HepG2 (cell line): Measurements from ENCODE around the gene C2. TPM values are rescaled to one million over a fixed set of nuclear protein-coding genes. Genes with fewer than 3 reads are reported as not detected.

Experiments used
- GZF1 ChIP-seq: sonication (generic); formaldehyde crosslinking; IDR thresholded peaks from 2 replicates; pipeline ENCODE4 v1.5.1; 2020; ENCODE audit warnings: mild to moderate bottlenecking, missing genetic modification reagents
- HNF1B ChIP-seq: sonication (generic); formaldehyde crosslinking; IDR thresholded peaks from 2 replicates; pipeline ENCODE4 v1.5.1; 2020; ENCODE audit warnings: mild to moderate bottlenecking, moderate library complexity, missing genetic modification reagents
- MEIS2 ChIP-seq: sonication (generic); formaldehyde crosslinking; IDR thresholded peaks from 2 replicates; pipeline ENCODE4 v1.9.0; 2021; ENCODE audit warnings: mild to moderate bottlenecking, missing genetic modification reagents
- NR0B2 ChIP-seq: sonication (generic); formaldehyde crosslinking; IDR thresholded peaks from 2 replicates; pipeline ENCODE4 v1.4.0; 2020; ENCODE audit warnings: mild to moderate bottlenecking, missing genetic modification reagents
- SMAD1 ChIP-seq: sonication (generic); formaldehyde crosslinking; IDR thresholded peaks from 2 replicates; pipeline ENCODE4 v1.4.0; 2020; ENCODE audit warnings: missing genetic modification reagents, low read depth, mild to moderate bottlenecking, borderline replicate concordance
- SNAPC4 ChIP-seq: sonication (generic); formaldehyde crosslinking; IDR thresholded peaks from 2 replicates; pipeline ENCODE4 v1.4.0; 2020; ENCODE audit warnings: mild to moderate bottlenecking, missing genetic modification reagents
- SNRNP70 ChIP-seq: fragments of 200-400 bp; formaldehyde crosslinking; IDR thresholded peaks from 2 replicates; pipeline ENCODE4 v1.6.1; 2017; ENCODE audit warnings: mild to moderate bottlenecking, low read depth, low read length, moderate library complexity
- STAT5B ChIP-seq: sonication (generic); formaldehyde crosslinking; IDR thresholded peaks from 2 replicates; pipeline ENCODE4 v1.4.0; 2020; ENCODE audit warnings: missing genetic modification reagents
- THAP11 ChIP-seq: IDR thresholded peaks from 2 replicates; pipeline ENCODE4 v1.6.1; 2016; ENCODE audit warnings: missing biosample characterization, missing genetic modification reagents
- ZFP91 ChIP-seq: sonication (generic); formaldehyde crosslinking; IDR thresholded peaks from 2 replicates; pipeline ENCODE4 v1.9.0; 2022; ENCODE audit warnings: missing genetic modification reagents, mild to moderate bottlenecking, borderline replicate concordance
- ZNF451 ChIP-seq: sonication (generic); formaldehyde crosslinking; IDR thresholded peaks from 2 replicates; pipeline ENCODE4 v1.5.0; 2020; ENCODE audit warnings: mild to moderate bottlenecking, missing genetic modification reagents
- ZNF605 ChIP-seq: sonication (generic); formaldehyde crosslinking; IDR thresholded peaks from 2 replicates; pipeline ENCODE4 v1.8.0; 2022; ENCODE audit warnings: mild to moderate bottlenecking, missing genetic modification reagents
- ZNF619 ChIP-seq: sonication (generic); formaldehyde crosslinking; IDR thresholded peaks from 2 replicates; pipeline ENCODE4 v1.4.0; 2020; ENCODE audit warnings: mild to moderate bottlenecking, missing genetic modification reagents
- ZNF770 ChIP-seq: sonication (generic); formaldehyde crosslinking; IDR thresholded peaks from 2 replicates; pipeline ENCODE4 v1.5.0; 2020; ENCODE audit warnings: mild to moderate bottlenecking, missing genetic modification reagents
- ZNF879 ChIP-seq: sonication (generic); formaldehyde crosslinking; IDR thresholded peaks from 2 replicates; pipeline ENCODE4 v1.8.1; 2023; ENCODE audit warnings: missing genetic modification reagents
- ZSCAN20 ChIP-seq: sonication (generic); formaldehyde crosslinking; IDR thresholded peaks from 2 replicates; pipeline ENCODE4 v1.4.0; 2020; ENCODE audit warnings: missing genetic modification reagents, mild to moderate bottlenecking, borderline replicate concordance
- polyA plus RNA-seq, 8 experiments: library from polyadenylated mRNA; depleted of rRNA in 3 of 8; stranded (reverse) in 7 of 8; unstranded in 1 of 8; fragments of >200 nt; fragmentation: Illumina TruSeq in 4 of 8; extraction: Trizol in 4 of 8; gene quantifications; 2 replicates each; pipeline versions ENCODE4 v1.2.1 to v1.2.3, GENCODE V29; 2011 to 2016; ENCODE audit warnings: low read depth in 4 of 8, missing spikeins in 1 of 8, mixed read lengths in 1 of 8; ENCODE audit not compliant: insufficient read depth in 1 of 8
- total RNA-seq, 5 experiments: library from RNA; depleted of rRNA; stranded (reverse); fragments of >200 nt; fragmentation: Illumina TruSeq; extraction: Trizol; gene quantifications; 2 replicates each; pipeline ENCODE4 v1.2.3, GENCODE V29; 2016; ENCODE audit warnings: low read depth in 1 of 5

Gene C2
- total and polyA plus RNA-seq, 2 of the 13 experiments (the other 11 are each of a cell fraction or from before 2014, with no cell fraction given): 165 to 307 TPM

GRCh38 chr6:31952140-31952805 lies 24.8 kb downstream of the C2 start (continued):
- no peak for TF ChIP-seq SNAPC4 (CRISPR knock-in tag)
- TF ChIP-seq ZNF879 (CRISPR knock-in tag): no peak
- no peak for TF ChIP-seq SMAD1 (CRISPR knock-in tag)
- no peak for TF ChIP-seq MEIS2
- no peak; the same call in 1 of the 2 replicates for TF ChIP-seq HNF1B
- TF ChIP-seq ZFP91: peak; percentile 58; the same call in 1 of the 2 replicates
- TF ChIP-seq STAT5B: no peak
- no peak for TF ChIP-seq NR0B2 (CRISPR knock-in tag)
- no peak for TF ChIP-seq GZF1 (CRISPR knock-in tag)
- TF ChIP-seq THAP11 (CRISPR knock-in tag): peak; percentile 44; the same call in 1 of the 2 replicates
- no peak for TF ChIP-seq ZNF770 (CRISPR knock-in tag)
- TF ChIP-seq ZNF451: no peak
- 0 out of 2 replicates have a peak, but pooled peaks have one; percentile 39 for TF ChIP-seq ZNF605 (CRISPR knock-in tag)
- 0 out of 2 replicates have a peak, but pooled peaks have one; percentile 36 for TF ChIP-seq ZNF619
- no peak for TF ChIP-seq ZSCAN20 (CRISPR knock-in tag)
- no peak for TF ChIP-seq SNRNP70
